ENCODE results near the gene TMEM72. TPM values are rescaled to one million over a fixed set of nuclear protein-coding genes. Genes with fewer than 3 reads are reported as not detected.

TMEM72 gene
- total RNA-seq, 2 experiments from 2014 or later = not detected

DNA sequence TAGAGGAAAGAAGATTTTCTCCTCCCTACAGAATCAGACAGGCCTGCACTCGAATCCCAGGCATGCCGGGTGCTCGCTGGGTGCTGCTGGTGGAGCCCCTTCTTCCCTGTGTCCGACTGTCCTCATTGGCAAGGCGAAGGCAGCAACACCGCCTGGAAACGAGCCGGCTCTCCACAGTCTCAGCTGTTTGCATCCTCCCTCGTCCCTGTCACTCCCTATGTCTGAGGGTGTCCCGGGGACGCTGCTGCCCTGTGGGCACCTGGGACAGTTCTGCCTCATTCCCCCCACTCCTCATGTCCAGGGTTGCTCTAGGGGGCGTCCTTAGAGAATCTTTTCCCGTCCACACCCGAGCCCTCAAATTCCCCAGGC lies 31.6 kb upstream of the TMEM72 start:
- Mint-ChIP-seq H3K4me1 (peaks cover 14% of the 10 kb centered on the region), H3K36me3 (ENCODE audit: low read depth) (no peaks in the 10 kb centered on the region), H3K4me3 (peak overlapping the region; percentile 73), H3K9me3 (no peaks in the 10 kb centered on the region), H3K27ac (no peak overlapping the region), H3K27me3 (peaks cover 13% of the 10 kb centered on the region)
- ChIA-PET CTCF (no interaction called here), POLR2A (no interaction called here)
- no peak for DNase-seq

DNA sequence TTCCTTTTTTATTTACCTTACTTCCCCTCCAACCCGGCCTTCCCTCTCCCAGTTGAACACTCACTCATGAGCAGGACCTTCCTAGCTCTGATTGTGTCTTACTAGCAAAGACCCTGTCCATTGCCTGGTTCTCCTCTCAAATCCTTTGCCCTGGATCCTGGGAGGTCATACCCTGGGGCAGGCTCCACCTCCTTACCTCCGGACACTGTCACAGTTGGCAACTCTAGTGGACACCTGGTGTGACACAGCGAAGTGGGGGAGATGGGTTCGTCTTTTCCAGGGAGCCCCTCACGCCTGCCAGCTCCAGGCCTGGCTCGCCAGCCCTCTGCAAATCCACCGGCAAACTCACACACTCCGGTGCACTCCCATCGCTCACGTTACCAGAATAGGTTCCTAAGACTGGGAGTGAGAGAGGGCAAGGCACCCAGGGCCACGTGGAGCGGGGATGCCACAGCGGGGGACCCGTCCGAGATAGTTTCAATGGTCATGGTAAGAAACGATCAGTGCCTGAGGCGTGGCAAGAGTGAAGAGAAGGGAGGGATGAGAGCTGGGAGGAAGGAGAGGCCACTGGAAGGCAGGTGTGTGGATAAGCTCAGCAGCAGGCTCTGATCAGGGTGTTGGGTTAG lies 30.9 kb upstream of the TMEM72 start:
- Mint-ChIP-seq H3K4me1 (peaks cover 14% of the 10 kb centered on the region), H3K4me3 (peak overlapping the region; percentile 27)
- CTCF ChIA-PET = no interaction called here

DNA sequence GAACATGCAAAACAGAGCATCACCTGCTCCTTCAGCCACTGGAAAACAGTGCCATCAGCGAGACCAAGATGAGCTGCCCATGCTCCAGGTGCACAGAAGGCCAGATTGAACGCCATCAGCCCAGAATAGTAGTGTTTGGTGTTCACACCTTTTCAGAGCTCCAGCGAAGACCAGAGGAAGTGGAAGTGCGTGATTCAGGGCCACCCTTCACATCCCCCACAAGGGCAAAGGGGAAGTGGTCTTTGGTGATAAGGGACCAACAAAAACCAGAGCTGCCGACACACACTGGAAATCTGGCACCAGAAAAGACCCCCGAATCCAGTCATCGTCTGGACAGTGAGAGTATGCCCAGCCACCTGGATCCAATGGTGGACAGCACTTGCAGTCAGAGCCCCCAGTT lies 29.5 kb upstream of the TMEM72 start:
- ChIA-PET CTCF (no interaction called here), POLR2A (no interaction called here)
- no peak overlapping the region for H3K4me3 Mint-ChIP-seq
- DNase-seq = no peak
- H3K9me3 Mint-ChIP-seq = no peaks in the 10 kb centered on the region
- no peak overlapping the region for H3K27ac Mint-ChIP-seq
- peaks cover 13% of the 10 kb centered on the region for H3K27me3 Mint-ChIP-seq
- peaks cover 14% of the 10 kb centered on the region for H3K4me1 Mint-ChIP-seq
- no peaks in the 10 kb centered on the region for H3K36me3 Mint-ChIP-seq (ENCODE audit: low read depth)

More for the DNA sequence above, 30.9 kb upstream of the TMEM72 start:
- DNase-seq = no peak
- H3K27me3 Mint-ChIP-seq = peaks cover 13% of the 10 kb centered on the region
- no peak overlapping the region for H3K27ac Mint-ChIP-seq
- POLR2A ChIA-PET = no interaction called here
- no peaks in the 10 kb centered on the region for H3K9me3 Mint-ChIP-seq
- no peaks in the 10 kb centered on the region for H3K36me3 Mint-ChIP-seq (ENCODE audit: low read depth)

DNA sequence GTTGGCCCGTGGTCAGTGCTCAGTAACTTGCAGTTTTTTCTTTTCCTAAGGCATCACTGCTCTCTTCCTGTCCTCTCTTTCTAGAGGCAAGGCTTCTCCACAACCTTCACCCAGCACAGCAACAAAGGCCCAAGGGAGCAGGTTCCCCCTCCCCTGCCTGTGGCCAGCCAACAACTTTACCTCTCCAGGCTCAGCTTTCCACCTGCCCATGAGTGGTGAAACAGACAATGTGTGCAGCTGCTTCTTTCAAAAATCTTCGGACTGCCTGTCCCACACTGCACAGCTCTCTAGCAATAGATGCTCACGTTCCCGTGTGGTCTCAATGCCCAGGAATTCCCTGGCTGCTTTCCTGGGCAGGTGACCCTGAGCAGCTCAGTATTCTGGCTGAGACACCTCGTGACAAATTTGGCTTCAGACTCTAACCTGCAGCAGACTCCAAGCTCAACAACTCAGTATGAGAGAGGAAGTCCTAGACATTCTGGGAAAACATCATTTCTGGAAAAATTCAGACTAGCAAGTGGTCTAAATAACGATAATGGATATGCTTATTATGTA lies 28.9 kb upstream of the TMEM72 start:
- no peaks in the 10 kb centered on the region for H3K36me3 Mint-ChIP-seq (ENCODE audit: low read depth)
- ChIA-PET CTCF (no interaction called here), POLR2A (no interaction called here)
- peaks cover 13% of the 10 kb centered on the region for H3K27me3 Mint-ChIP-seq
- no peak for DNase-seq
- no peak overlapping the region for H3K27ac Mint-ChIP-seq
- peaks cover 14% of the 10 kb centered on the region for H3K4me1 Mint-ChIP-seq
- H3K9me3 Mint-ChIP-seq = no peaks in the 10 kb centered on the region
- H3K4me3 Mint-ChIP-seq = no peak overlapping the region

DNA sequence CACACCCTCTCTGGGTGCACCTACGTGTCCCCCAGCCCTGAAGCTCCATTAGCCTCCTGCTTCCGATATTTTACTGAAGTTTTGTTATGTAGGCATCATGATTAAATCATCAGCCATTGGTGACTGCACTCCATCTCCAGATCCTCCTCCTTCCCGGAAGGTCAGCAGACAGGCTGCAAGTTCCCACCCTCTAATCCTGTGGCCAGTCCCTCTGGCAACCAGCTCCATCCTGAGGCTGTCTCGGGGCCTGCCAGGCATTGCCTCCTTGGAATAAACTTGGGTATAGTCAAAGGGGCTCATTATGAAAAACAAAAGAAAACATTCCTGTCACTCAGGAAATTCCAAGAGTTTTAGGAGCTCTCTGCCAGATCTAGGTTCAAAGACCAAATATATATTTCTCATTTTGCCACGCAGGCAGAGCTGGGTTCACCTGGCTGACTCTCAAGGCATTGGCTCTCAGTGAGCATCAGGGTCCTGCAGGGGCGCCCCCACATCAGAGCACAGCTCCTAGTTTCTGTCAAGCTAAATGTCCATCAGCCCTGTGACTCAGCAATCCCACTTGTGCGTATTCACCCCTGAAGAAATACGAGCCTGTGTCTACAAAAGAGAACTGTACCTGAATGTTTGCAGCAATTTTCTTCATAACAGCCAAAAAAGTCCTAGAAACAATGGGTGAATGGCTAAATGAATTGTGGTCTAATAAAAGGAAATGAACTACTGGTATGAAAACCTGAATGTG lies 27.4 kb upstream of the TMEM72 start:
- DNase-seq = no peak
- Mint-ChIP-seq H3K27me3 (peaks cover 14% of the 10 kb centered on the region), H3K27ac (no peak overlapping the region), H3K4me1 (peaks cover 11% of the 10 kb centered on the region), H3K4me3 (no peak overlapping the region), H3K36me3 (ENCODE audit: low read depth) (no peaks in the 10 kb centered on the region), H3K9me3 (no peaks in the 10 kb centered on the region)
- ChIA-PET POLR2A (no interaction called here), CTCF (no interaction called here)

DNA sequence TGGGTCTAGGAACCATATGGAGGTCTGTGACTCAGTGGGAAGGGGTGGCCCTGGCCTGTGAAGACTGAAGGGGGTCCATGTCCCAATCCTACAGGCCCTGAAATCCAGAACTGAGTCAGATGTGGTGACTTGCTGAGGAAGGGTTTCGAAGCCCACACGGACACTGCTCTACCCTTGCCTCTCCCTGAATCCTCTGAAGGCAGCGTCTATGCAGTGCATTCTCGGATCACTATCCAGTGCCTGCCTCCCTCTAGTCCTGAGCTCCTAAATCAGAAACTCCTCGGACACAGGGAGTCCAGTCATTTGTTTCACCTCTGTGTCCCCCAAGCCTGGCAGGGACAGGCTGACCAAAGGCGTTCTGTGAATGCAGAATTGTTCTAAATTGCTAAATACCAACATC lies 25.4 kb upstream of the TMEM72 start:
- no peak overlapping the region for H3K4me3 Mint-ChIP-seq
- CTCF ChIA-PET = no interaction called here
- POLR2A ChIA-PET = no interaction called here
- no peak overlapping the region for H3K27ac Mint-ChIP-seq
- DNase-seq = no peak
- H3K27me3 Mint-ChIP-seq = peaks cover 5% of the 10 kb centered on the region
- H3K4me1 Mint-ChIP-seq = no peaks in the 10 kb centered on the region
- no peaks in the 10 kb centered on the region for H3K36me3 Mint-ChIP-seq (ENCODE audit: low read depth)
- H3K9me3 Mint-ChIP-seq = no peaks in the 10 kb centered on the region

DNA sequence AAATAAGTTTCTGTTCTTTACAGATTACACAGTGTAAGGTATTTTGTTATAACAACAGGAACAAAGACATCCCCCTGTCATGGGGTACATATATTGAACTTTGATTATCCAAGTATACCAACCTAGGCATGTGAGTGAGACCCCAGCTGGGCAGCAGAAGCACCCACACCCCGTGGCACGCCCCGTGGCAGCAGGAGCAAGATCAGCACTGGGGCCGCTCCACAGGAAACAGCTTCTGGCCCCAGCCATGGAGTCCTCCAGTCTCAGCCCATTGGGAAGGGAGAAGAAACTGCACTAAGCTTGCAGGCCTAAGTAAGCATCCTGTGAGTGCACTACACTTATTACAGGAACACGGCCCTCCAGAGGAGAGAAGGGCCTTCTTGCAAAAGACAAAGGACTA lies 24.2 kb upstream of the TMEM72 start:
- Mint-ChIP-seq H3K4me3 (no peak overlapping the region), H3K36me3 (ENCODE audit: low read depth) (no peaks in the 10 kb centered on the region), H3K27ac (no peak overlapping the region), H3K4me1 (no peaks in the 10 kb centered on the region), H3K27me3 (peaks cover 5% of the 10 kb centered on the region), H3K9me3 (no peaks in the 10 kb centered on the region)
- CTCF ChIA-PET = interaction anchor here (0.6 kb wide), 1 partner anchor 41 kb away, joined by 3 read pairs; no protein-coding TSS in a partner anchor
- DNase-seq = no peak
- POLR2A ChIA-PET = no interaction called here

DNA sequence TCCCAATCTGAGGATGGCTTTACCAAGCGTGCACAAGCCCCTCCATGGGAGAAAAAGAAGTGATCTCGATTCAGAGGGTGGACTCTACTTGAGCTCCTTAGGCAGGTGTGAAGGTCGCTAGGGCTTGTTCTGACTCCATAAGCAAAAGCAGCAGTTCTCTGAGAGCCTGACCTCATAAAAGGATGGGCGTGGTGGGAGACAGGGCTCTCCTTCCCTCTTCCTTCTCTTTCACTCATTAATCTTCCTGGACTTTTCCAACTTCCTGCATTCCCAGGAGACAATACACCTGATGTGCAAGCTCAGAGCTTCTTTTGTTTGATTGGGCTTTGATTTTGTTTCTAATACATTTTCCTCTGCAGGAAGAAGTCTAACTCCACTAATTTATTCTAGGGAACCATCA lies 22.3 kb upstream of the TMEM72 start:
- ChIA-PET CTCF (no interaction called here), POLR2A (no interaction called here)

DNA sequence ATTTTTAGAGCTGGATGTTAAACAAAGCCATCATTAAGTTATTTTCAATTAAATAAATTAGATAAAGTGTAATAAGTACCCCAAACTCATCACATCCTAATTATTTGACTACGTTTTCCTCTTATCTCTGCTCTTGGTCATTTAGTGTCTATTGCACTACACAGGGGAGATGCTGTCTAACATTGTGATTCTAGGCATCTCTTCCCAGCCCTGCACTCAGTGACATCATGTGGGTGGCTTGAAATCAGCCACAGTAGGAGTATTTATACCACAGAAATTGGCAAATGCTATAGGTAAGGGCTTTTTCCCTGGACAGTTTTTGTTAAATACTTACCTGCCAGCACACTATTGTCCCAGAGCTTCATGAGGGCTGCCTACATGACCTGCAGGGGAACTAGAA lies 21.3 kb upstream of the TMEM72 start:
- Mint-ChIP-seq H3K27me3 (peaks cover 2% of the 10 kb centered on the region), H3K4me3 (no peak overlapping the region), H3K27ac (no peak overlapping the region), H3K36me3 (ENCODE audit: low read depth) (no peaks in the 10 kb centered on the region), H3K4me1 (no peaks in the 10 kb centered on the region), H3K9me3 (no peaks in the 10 kb centered on the region)
- POLR2A ChIA-PET = no interaction called here
- CTCF ChIA-PET = no interaction called here
- no peak for DNase-seq

More for the DNA sequence above, 22.3 kb upstream of the TMEM72 start:
- no peaks in the 10 kb centered on the region for H3K4me1 Mint-ChIP-seq
- no peaks in the 10 kb centered on the region for H3K9me3 Mint-ChIP-seq
- no peak for DNase-seq
- no peak overlapping the region for H3K4me3 Mint-ChIP-seq
- H3K27ac Mint-ChIP-seq = no peak overlapping the region
- H3K36me3 Mint-ChIP-seq (ENCODE audit: low read depth) = no peaks in the 10 kb centered on the region
- peaks cover 2% of the 10 kb centered on the region for H3K27me3 Mint-ChIP-seq

DNA sequence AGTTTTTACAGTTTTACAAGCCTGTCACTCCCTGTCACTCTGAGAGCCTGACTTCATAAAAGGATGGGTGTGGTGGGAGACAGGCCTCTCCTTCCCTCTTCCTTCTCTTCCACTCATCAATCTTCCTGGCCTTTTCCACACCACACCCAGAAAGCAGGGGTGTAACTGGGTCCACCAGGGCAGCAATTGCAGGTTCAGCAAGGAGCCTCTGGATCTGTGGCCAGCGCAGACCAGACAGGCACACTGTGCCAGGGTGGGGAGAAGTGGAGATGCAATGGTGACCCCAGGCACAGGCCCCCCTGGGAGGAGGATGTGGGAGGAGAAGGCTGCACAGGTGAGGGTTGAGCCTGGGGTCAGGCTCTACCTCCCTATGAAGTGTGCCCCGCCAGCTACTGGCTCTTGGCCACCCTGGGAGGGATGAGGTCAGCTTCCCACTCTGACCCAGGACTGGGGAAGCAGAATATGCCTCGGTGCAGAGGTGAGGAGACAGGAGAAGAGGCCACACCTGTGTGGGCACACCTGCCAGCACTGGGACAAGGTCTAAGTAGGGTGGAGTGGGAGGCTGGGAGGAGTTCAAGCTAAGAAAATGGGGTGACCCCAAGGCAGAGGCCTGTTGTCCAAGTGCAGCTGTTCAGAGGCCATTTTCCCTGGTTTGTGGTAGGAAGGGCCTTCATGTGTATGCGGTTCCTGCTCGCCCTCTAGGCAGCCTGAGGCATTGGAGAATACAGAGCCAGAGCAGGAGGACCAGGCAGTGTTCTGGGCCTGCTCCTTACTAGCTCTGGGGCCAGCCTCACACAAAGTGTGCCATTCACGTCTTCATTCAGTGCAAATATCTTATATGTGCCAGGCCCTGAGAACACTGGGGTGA lies 20.2 kb upstream of the TMEM72 start:
- H3K9me3 Mint-ChIP-seq = no peaks in the 10 kb centered on the region
- no peak overlapping the region for H3K4me3 Mint-ChIP-seq
- CTCF ChIA-PET = no interaction called here
- H3K27ac Mint-ChIP-seq = no peak overlapping the region
- no peaks in the 10 kb centered on the region for H3K4me1 Mint-ChIP-seq
- H3K27me3 Mint-ChIP-seq = peaks cover 2% of the 10 kb centered on the region
- H3K36me3 Mint-ChIP-seq (ENCODE audit: low read depth) = no peaks in the 10 kb centered on the region
- POLR2A ChIA-PET = no interaction called here
- DNase-seq = no peak

DNA sequence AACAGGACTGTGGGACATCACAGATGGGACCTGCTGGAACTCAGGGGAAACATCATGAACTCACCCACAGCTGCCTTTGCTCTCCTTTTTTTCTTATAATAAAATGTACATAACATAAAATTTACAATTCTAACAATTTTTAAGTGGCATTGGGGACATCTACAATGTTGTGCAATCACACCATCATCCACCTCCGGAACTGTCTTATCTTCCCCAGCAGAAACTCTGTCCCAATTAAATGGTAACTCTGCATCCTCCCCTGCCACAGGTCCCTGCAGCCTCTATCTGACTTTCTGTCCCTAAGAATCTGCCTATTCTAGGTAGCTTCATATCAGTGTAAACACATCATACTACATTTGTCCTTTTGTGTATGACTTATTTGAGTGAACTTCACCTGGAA lies 19.4 kb upstream of the TMEM72 start:
- H3K36me3 Mint-ChIP-seq (ENCODE audit: low read depth) = no peaks in the 10 kb centered on the region
- H3K4me1 Mint-ChIP-seq = no peaks in the 10 kb centered on the region
- H3K27ac Mint-ChIP-seq = no peak overlapping the region
- peaks cover 2% of the 10 kb centered on the region for H3K27me3 Mint-ChIP-seq
- H3K4me3 Mint-ChIP-seq = no peak overlapping the region
- CTCF ChIA-PET = no interaction called here
- DNase-seq = no peak
- POLR2A ChIA-PET = no interaction called here
- H3K9me3 Mint-ChIP-seq = no peaks in the 10 kb centered on the region

DNA sequence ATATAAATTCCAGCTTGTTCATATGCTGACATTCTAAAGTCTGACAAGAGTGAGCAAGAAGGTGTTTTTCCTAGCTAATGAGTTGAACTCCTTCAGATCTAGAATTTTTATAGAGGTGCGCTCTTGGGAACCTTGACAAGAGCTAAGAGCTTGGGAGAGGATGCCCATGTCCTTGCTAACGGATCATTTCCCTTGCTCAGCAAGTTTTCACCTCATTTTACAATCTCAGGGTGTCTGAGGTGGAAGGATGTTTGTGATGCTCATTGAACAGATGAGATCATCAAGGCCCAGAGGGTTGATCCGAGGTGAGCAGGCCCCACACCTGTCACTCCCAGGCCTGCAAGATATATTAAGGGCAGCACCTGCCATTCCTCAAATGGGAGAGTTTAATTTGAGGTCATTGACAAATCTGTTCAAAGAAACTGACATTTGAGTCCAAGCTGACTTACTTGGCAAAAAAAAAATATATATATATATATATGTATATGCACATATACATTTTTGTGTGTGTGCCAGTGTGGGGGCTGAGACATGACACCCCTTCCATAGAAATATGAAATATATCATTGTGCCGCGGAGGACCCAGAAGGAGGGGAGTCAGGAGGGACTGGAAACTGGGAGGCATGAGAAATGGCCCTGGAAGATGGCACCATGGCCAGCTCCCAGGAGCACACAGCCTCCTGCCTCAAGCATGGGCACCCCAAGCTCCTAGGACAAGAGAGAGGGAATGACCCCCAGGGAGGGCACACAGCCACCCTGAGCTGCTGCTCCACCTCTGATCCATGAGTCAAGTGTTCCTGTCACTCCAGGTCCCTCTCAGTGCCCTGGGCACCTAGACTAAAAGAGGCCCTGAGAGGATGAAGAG lies 17.3 kb upstream of the TMEM72 start:
- POLR2A ChIA-PET = no interaction called here
- CTCF ChIA-PET = no interaction called here
- Mint-ChIP-seq H3K27me3 (no peaks in the 10 kb centered on the region), H3K4me1 (no peaks in the 10 kb centered on the region), H3K4me3 (no peak overlapping the region), H3K36me3 (ENCODE audit: low read depth) (no peaks in the 10 kb centered on the region), H3K9me3 (no peaks in the 10 kb centered on the region), H3K27ac (no peak overlapping the region)
- DNase-seq = no peak

DNA sequence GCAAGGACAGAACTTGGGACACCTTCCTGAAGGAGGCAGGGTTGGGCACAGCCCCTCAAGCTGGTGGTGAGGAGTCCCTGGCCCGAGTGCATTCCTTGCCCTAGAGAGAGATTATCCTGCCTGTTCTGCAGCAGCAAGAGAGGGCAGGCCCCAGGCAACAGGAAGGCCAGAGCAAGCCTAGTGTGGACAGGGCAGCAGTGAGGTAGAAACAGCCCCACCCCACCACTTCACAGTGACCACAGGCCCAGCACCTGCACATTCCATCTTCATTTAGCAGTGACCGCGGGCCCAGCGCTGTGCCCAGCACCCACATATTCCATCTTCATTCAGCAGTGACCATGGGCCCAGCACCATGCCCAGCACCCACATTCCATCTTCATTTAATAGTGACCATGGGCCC lies 16.4 kb upstream of the TMEM72 start:
- Mint-ChIP-seq H3K27ac (no peak overlapping the region), H3K36me3 (ENCODE audit: low read depth) (no peaks in the 10 kb centered on the region), H3K4me3 (no peak overlapping the region), H3K27me3 (no peaks in the 10 kb centered on the region), H3K9me3 (no peaks in the 10 kb centered on the region), H3K4me1 (no peaks in the 10 kb centered on the region)
- CTCF ChIA-PET = no interaction called here
- POLR2A ChIA-PET = no interaction called here
- no peak for DNase-seq

Data from activated CD4-positive, alpha-beta memory T cell treated with anti-CD3 and anti-CD28 coated beads, Interleukin-2, amount 10 ng/mL, durations not matched to agents 7 days and 5 days (primary cell).